ENCODE measurements around the gene MMP23B.
"Not testable (repeated sequence)": the region's sequence is repeated elsewhere in the genome, so short reads cannot be mapped to it uniquely, and the experiment has no call there.

DNA sequence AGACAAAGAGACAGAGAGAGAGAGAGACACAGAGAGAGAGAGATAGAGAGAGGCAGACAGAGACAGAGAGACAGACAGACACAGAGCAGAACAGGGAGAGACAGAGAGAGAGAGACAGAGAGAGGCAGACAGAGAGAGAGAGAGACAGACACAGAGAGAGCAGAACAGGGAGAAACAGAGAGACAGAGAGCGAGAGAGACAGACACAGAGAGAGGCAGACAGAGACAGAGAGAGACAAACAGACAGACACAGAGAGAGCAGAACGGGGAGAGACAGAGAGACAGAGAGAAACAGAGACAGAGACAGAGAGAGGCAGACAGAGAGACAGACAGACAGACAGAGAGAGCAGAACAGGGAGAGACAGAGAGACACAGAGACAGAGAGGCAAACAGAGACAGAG is 36.6 kb upstream of the MMP23B start:
- TF ChIP-seq, protein P1, sequence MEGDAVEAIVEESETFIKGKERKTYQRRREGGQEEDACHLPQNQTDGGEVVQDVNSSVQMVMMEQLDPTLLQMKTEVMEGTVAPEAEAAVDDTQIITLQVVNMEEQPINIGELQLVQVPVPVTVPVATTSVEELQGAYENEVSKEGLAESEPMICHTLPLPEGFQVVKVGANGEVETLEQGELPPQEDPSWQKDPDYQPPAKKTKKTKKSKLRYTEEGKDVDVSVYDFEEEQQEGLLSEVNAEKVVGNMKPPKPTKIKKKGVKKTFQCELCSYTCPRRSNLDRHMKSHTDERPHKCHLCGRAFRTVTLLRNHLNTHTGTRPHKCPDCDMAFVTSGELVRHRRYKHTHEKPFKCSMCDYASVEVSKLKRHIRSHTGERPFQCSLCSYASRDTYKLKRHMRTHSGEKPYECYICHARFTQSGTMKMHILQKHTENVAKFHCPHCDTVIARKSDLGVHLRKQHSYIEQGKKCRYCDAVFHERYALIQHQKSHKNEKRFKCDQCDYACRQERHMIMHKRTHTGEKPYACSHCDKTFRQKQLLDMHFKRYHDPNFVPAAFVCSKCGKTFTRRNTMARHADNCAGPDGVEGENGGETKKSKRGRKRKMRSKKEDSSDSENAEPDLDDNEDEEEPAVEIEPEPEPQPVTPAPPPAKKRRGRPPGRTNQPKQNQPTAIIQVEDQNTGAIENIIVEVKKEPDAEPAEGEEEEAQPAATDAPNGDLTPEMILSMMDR (IDR thresholded peaks at IDR 0.05; ENCODE audit: control extremely low read depth in 1 of 3, insufficient read depth in 1 of 3, low read depth in 1 of 3, low read length in 3 of 3): not testable (repeated sequence)
- TF ChIP-seq, protein P2, sequence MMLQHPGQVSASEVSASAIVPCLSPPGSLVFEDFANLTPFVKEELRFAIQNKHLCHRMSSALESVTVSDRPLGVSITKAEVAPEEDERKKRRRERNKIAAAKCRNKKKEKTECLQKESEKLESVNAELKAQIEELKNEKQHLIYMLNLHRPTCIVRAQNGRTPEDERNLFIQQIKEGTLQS (IDR thresholded peaks at IDR 0.05; ENCODE audit: insufficient read depth, low read depth, low read length): not testable (repeated sequence)
- not testable (repeated sequence) for TF ChIP-seq YY1 (IDR thresholded peaks at IDR 0.05; ENCODE audit: low read depth, low read length); MAFK (IDR thresholded peaks at IDR 0.05; ENCODE audit: low read depth, low read length); KDM5A (IDR thresholded peaks at IDR 0.05; ENCODE audit: low read length); NANOG (IDR thresholded peaks at IDR 0.05; ENCODE audit: insufficient read depth, low read depth, low read length, poor library complexity, severe bottlenecking); HDAC6 (IDR thresholded peaks at IDR 0.05; ENCODE audit: low read depth, low read length); SP1 (IDR thresholded peaks at IDR 0.05; ENCODE audit: low read depth, low read length)
